Measurements from ENCODE around the gene TAOK1.

Gene TAOK1

DNA sequence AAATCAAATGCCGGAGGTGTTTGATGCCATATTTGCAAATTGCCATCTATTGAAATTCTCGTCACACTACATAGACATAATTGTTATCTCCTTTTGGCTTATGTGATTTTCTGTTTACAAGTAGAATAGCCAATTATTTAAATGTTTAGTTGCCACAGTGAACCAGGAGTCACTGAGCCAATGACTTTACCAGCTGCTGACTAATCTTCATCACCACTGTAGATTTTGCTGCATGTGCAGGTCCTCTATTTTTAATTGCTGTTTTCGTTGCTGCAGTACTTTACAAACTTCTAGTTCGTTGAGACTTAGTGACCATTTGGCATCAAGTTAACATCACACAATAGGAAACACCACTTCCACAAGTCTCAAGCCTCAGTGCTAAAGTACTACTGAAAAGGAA lies 153.9 kb downstream of the TAOK1 start:
- no peaks in the 10 kb centered on the region for H3K27me3 ChIP-seq (ENCODE audit: insufficient read depth, low read length, poor library complexity, severe bottlenecking)
- H2AFZ ChIP-seq (ENCODE audit: low read length), result no peak overlapping the region
- H3K36me3 ChIP-seq (ENCODE audit: insufficient read depth, low read length), result peaks cover 38% of the 10 kb centered on the region; the same call in 1 of the 2 replicates
- H3K9me3 ChIP-seq (ENCODE audit: insufficient read depth, low read depth, low read length), result no peaks in the 10 kb centered on the region
- no peak overlapping the region for H3K9ac ChIP-seq (ENCODE audit: low read depth, low read length, poor library complexity, severe bottlenecking)
- H3K4me1 ChIP-seq (ENCODE audit: insufficient read depth, low read length, poor library complexity, severe bottlenecking), result no peaks in the 10 kb centered on the region
- no peak overlapping the region for H3K4me2 ChIP-seq (ENCODE audit: low read depth, low read length, poor library complexity, severe bottlenecking)
- no peak overlapping the region for H3K4me3 ChIP-seq (ENCODE audit: low read length, poor library complexity, severe bottlenecking)
- no peaks in the 10 kb centered on the region for H3K9me2 ChIP-seq (replicated peaks; ENCODE audit: low read depth, low read length)
- H3K79me2 ChIP-seq (ENCODE audit: insufficient read depth, low read length), result no peaks in the 10 kb centered on the region
- 0 out of 2 replicates have a peak, but pooled peaks cover 6% of the 10 kb centered on the region for H3F3A ChIP-seq (ENCODE audit: low read depth)
- TF ChIP-seq, protein P1, sequence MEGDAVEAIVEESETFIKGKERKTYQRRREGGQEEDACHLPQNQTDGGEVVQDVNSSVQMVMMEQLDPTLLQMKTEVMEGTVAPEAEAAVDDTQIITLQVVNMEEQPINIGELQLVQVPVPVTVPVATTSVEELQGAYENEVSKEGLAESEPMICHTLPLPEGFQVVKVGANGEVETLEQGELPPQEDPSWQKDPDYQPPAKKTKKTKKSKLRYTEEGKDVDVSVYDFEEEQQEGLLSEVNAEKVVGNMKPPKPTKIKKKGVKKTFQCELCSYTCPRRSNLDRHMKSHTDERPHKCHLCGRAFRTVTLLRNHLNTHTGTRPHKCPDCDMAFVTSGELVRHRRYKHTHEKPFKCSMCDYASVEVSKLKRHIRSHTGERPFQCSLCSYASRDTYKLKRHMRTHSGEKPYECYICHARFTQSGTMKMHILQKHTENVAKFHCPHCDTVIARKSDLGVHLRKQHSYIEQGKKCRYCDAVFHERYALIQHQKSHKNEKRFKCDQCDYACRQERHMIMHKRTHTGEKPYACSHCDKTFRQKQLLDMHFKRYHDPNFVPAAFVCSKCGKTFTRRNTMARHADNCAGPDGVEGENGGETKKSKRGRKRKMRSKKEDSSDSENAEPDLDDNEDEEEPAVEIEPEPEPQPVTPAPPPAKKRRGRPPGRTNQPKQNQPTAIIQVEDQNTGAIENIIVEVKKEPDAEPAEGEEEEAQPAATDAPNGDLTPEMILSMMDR (conservative IDR thresholded peaks at IDR 0.05; ENCODE audit: low read length), result no peak
- no peak for TF ChIP-seq EZH2phosphoT487 (IDR thresholded peaks at IDR 0.05; ENCODE audit: borderline replicate concordance)
- no peaks in the 10 kb centered on the region for H4K20me1 ChIP-seq (ENCODE audit: insufficient read depth, low read length, poor library complexity, severe bottlenecking)

DNA sequence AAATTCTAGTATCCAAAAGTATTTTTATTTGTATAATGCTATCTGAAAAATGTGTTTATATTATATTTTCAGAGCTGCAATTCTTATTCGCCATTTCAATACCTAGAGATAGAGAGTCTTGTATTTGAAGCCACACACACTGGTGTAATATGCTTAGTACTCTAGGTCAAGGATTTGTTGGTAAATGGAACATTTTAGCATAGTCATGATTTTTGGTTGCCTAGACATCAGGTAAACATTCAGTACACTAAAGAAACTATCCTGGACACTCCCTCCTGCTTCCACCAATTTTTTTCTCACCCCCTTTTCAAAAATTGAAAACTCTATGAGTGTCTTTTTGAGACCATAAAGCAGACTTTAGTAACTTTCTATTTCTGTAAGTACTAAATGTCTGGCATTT lies 155.9 kb downstream of the TAOK1 start:
- Histone ChIP-seq H3K4me3 (ENCODE audit: low read length, poor library complexity, severe bottlenecking) (no peak overlapping the region), H3K4me1 (ENCODE audit: insufficient read depth, low read length, poor library complexity, severe bottlenecking) (no peaks in the 10 kb centered on the region), H4K20me1 (ENCODE audit: insufficient read depth, low read length, poor library complexity, severe bottlenecking) (no peaks in the 10 kb centered on the region), H3K9ac (ENCODE audit: low read depth, low read length, poor library complexity, severe bottlenecking) (no peak overlapping the region), H3K4me2 (ENCODE audit: low read depth, low read length, poor library complexity, severe bottlenecking) (no peak overlapping the region), H3K9me3 (ENCODE audit: insufficient read depth, low read depth, low read length) (no peaks in the 10 kb centered on the region), H3K27me3 (ENCODE audit: insufficient read depth, low read length, poor library complexity, severe bottlenecking) (no peaks in the 10 kb centered on the region), H3F3A (ENCODE audit: low read depth) (0 out of 2 replicates have a peak, but pooled peaks cover 6% of the 10 kb centered on the region), H2AFZ (ENCODE audit: low read length) (no peak overlapping the region), H3K79me2 (ENCODE audit: insufficient read depth, low read length) (no peaks in the 10 kb centered on the region), H3K9me2 (replicated peaks; ENCODE audit: low read depth, low read length) (no peaks in the 10 kb centered on the region), H3K36me3 (ENCODE audit: insufficient read depth, low read length) (peaks cover 27% of the 10 kb centered on the region; the same call in 1 of the 2 replicates)
- TF ChIP-seq EZH2phosphoT487 (IDR thresholded peaks at IDR 0.05; ENCODE audit: borderline replicate concordance), result no peak
- TF ChIP-seq, protein P1 (conservative IDR thresholded peaks at IDR 0.05; ENCODE audit: low read length), result no peak

DNA sequence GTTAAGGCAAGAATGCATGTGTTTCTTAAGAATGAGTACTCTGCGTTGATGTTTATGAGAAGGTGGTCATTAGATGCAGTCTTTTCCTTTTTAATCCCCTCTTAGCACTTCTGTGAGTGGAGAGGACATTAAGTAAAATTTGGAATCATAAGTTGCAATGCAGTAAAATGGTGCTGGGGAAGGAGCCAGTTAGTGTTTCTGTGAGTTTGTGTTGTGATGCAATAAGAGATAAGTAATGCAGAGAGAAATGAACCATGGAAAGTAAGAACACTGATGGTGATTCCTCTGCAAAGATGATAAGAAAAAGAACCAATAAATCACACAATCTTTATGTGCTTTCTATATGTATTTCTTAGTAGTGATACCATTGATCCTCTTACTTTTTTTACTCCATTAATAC lies 156.7 kb downstream of the TAOK1 start:
- H3K4me3 ChIP-seq (ENCODE audit: low read length, poor library complexity, severe bottlenecking), result no peak overlapping the region
- peaks cover 24% of the 10 kb centered on the region; the same call in 1 of the 2 replicates for H3K36me3 ChIP-seq (ENCODE audit: insufficient read depth, low read length)
- no peak overlapping the region for H3K4me2 ChIP-seq (ENCODE audit: low read depth, low read length, poor library complexity, severe bottlenecking)
- no peaks in the 10 kb centered on the region for H3K4me1 ChIP-seq (ENCODE audit: insufficient read depth, low read length, poor library complexity, severe bottlenecking)
- H3K9me3 ChIP-seq (ENCODE audit: insufficient read depth, low read depth, low read length), result no peaks in the 10 kb centered on the region
- no peaks in the 10 kb centered on the region for H3K9me2 ChIP-seq (replicated peaks; ENCODE audit: low read depth, low read length)
- 0 out of 2 replicates have a peak, but pooled peaks cover 6% of the 10 kb centered on the region for H3F3A ChIP-seq (ENCODE audit: low read depth)
- no peaks in the 10 kb centered on the region for H4K20me1 ChIP-seq (ENCODE audit: insufficient read depth, low read length, poor library complexity, severe bottlenecking)
- H3K27me3 ChIP-seq (ENCODE audit: insufficient read depth, low read length, poor library complexity, severe bottlenecking), result no peaks in the 10 kb centered on the region
- no peaks in the 10 kb centered on the region for H3K79me2 ChIP-seq (ENCODE audit: insufficient read depth, low read length)
- TF ChIP-seq, protein P1 (conservative IDR thresholded peaks at IDR 0.05; ENCODE audit: low read length), result no peak
- TF ChIP-seq EZH2phosphoT487 (IDR thresholded peaks at IDR 0.05; ENCODE audit: borderline replicate concordance), result no peak
- H2AFZ ChIP-seq (ENCODE audit: low read length), result no peak overlapping the region
- H3K9ac ChIP-seq (ENCODE audit: low read depth, low read length, poor library complexity, severe bottlenecking), result no peak overlapping the region
